RWPE1 (cell line): ENCODE results near the gene AQP12B.

Experiments used
- CTCF ChIA-PET: fragments of 350-600 bp; sonication (Branson Sonifier 250); formaldehyde crosslinking; extraction: SDS; loops from one replicate; lab custom pipeline; 2021; lab: Yijun Ruan, JAX
- POLR2A ChIA-PET: fragments of 400-600 bp; formaldehyde crosslinking; extraction: SDS; loops from one replicate; lab custom pipeline; 2020; ENCODE audit warnings: antibody characterized with exemption; ENCODE audit not compliant: low non-redundant PET; lab: Yijun Ruan, JAX
- DNase-seq: peaks from one replicate; pipeline ENCODE4 v3.0.0; 2012; ENCODE audit warnings: low spot score
- H3K27ac ChIP-seq: fragments of 450-650 bp; 2 replicates; pipeline ENCODE4 v1.5.1; 2017
- TF ChIP-seq, protein P1 (sequence below): fragments of 450-650 bp; conservative IDR thresholded peaks from 2 replicates; pipeline ENCODE4 v1.5.1; 2017; ENCODE audit warnings: low read depth, mild to moderate bottlenecking

The AQP12B gene

DNA sequence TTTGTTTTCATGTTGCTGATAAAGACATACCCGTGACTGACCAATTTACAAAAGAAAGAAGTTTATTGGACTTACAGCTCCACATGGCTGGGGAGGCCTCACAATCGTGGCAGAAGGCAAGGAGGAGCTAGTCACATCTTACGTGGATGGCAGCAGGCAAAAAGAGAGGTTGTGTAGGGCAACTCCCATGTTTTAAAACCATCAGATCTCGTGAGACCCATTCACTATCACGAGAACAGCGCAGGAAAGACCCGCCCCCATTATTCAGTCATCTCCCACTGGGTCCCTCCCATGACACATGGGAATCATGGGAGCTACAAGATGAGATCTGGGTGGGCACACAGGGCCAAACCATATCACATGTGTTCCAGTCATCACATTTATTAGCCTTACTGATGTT is 25.8 kb upstream of the AQP12B start:
- DNase-seq = no peak
- POLR2A ChIA-PET = no interaction called here
- TF ChIP-seq, protein P1, sequence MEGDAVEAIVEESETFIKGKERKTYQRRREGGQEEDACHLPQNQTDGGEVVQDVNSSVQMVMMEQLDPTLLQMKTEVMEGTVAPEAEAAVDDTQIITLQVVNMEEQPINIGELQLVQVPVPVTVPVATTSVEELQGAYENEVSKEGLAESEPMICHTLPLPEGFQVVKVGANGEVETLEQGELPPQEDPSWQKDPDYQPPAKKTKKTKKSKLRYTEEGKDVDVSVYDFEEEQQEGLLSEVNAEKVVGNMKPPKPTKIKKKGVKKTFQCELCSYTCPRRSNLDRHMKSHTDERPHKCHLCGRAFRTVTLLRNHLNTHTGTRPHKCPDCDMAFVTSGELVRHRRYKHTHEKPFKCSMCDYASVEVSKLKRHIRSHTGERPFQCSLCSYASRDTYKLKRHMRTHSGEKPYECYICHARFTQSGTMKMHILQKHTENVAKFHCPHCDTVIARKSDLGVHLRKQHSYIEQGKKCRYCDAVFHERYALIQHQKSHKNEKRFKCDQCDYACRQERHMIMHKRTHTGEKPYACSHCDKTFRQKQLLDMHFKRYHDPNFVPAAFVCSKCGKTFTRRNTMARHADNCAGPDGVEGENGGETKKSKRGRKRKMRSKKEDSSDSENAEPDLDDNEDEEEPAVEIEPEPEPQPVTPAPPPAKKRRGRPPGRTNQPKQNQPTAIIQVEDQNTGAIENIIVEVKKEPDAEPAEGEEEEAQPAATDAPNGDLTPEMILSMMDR = no peak
- H3K27ac ChIP-seq = no peak overlapping the region
- CTCF ChIA-PET = no interaction called here

DNA sequence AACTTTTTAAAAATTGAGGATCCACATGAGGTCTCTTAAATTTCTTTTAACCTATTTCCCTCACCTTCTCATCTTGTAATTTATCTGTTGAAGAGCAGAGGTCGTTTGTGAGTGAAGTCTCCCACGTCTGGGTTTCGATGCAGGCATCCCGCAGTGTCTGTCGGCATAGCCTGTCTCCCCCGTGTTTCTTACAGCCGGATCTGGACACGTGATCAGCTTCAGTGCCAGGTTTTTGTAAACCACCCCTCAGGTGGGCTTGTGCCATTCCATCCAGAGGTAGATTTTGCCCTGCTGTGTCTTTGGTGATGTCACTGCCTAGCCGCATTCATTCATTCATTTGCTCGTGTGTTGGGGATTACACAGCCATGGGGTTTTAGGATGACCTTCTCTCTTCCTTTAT is 25.1 kb upstream of the AQP12B start:
- POLR2A ChIA-PET = no interaction called here
- DNase-seq = no peak
- H3K27ac ChIP-seq = no peak overlapping the region
- TF ChIP-seq, protein P1 = no peak
- CTCF ChIA-PET = no interaction called here

DNA sequence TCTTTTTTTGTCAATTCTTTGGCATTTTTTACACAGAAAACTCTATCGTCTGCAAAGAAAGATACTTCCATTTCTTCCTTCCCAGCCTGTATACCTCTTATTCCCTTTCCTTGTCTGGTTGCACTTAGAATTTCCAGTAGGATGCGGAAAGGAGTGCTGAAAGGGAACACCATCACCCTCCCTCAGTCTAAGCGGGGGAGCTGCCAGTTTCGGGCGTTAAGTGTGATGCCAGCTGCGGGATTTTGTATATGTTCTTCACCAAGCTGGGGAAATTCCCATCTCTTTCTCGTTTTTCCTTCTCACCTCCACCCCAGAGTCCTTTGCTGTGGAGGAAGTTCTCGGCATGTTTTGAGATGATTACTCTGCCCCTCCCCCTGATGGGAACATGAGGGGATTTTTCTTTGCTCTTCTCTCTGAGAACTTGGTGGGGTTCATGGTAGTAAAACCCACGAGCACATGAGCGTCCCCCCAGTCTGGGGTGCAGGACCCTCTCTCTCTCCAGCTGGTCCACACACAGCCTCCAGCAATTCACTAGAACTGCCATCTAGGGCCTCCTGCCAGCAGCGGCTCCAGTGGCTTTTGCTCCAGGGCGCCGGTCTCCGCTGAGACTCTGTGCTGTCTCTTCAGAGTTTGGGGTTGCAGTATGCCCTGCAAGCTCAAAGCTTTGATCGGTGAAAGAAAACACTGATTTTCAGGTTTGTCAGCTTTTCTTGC is 24.5 kb upstream of the AQP12B start:
- TF ChIP-seq, protein P1 = no peak
- no peak for DNase-seq
- ChIA-PET POLR2A (no interaction called here), CTCF (interaction anchor here (0.7 kb wide), 1 partner anchor 45 kb away, joined by 3 read pairs; no protein-coding TSS in a partner anchor)
- H3K27ac ChIP-seq = no peak overlapping the region

DNA sequence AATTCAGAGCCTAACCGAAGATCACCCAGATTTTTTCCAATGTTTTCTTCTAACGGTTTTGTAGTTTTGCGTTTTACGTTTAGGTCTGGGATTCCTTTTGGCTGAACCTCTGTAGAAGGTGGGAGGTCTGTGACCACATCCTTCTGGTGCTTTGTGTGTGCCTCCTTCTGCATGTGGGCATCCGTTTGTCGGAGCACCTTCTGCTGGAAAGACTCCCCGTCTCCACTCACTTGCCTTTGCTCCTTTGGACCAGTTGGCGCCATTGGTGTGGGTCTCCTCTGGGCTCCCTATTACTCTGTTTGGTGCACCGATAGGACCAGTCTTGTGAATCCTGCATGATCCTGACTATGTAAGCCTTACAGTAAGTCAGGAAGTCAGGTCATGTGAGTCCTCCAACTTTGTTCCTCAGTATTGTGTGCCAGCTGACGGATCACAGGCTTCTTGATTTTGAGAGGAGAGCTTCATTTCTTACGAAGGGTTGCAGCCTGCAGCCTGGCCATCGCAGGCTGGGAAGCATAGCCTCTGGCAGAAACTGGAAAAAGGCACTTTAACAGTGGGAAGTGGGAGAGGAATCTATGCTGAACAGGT is 22.6 kb upstream of the AQP12B start:
- POLR2A ChIA-PET = no interaction called here
- CTCF ChIA-PET = no interaction called here
- DNase-seq = no peak
- TF ChIP-seq, protein P1 = no peak
- no peak overlapping the region for H3K27ac ChIP-seq

DNA sequence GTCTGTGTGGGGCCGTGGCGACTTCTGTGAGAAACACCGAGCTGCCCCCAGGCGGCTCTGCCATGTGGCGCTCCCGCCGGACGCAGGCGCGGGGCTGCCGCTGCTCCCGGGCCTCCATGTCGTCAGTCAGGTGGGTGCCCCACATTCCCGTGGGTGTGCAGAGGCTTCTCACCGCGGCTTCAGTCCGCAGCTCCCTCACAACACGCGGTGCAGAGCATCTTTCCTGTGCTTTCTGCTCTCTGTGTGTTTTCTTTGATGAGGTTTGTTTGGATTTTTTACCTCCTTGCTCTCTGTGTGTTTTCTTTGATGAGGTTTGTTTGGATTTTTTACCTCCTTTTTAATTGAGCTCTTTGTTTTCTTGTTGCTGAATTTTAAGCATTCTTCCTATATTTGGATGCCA is 22.0 kb upstream of the AQP12B start:
- H3K27ac ChIP-seq = no peak overlapping the region
- DNase-seq = no peak
- ChIA-PET POLR2A (no interaction called here), CTCF (interaction anchor here (0.6 kb wide), 1 partner anchor 566 kb away, joined by 4 read pairs; no protein-coding TSS in a partner anchor)
- TF ChIP-seq, protein P1 = no peak

DNA sequence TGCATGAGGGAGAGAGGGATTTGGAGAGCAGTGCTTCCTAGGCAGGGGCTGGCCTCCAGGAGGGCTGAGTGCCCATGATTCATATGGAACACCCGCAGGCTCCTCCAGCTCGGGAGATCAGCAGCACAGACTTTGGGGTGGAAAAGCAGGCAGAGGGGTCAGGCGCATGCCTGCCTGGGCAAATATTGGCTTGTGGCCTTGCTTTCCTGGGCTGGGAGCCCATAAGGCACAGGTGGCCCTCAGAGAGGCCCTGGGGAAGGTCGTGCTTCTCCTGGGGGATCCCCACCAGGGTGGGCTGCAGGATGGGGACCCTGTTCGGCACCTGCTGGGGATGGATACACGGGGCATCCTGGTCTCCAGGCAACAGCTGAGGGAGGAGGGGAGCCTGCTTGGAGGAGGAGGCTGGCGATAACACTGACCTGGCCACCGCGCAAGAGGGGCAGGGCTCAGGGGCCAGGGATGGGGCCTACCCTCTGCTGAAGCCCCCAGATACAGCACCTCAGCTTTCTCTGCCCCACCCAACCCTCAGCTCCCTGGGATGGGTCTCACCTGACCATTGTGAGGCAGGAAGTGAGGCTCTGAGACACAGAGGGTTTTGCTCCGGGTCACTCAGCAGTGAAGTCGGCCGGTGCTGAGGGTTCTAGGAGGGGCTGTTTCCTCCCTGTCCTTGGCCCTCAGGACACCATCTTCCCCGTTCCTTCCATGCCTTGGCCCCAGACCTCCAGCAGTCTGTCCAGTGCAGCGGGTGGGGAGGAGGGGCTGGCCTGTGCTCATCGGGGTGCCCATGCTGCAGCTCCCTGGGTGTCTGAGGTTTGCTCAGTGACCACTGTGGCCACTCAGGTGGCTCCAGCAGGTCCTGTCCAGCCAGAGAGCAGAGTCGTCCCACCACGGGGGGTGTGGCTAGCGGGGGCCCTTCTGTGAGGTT is 21.0 kb upstream of the AQP12B start:
- H3K27ac ChIP-seq = no peak overlapping the region
- TF ChIP-seq, protein P1 = no peak
- DNase-seq = no peak
- ChIA-PET POLR2A (no interaction called here), CTCF (interaction anchor here (0.6 to 0.7 kb wide), 3 partner anchors 17 to 344 kb away, joined by 3 to 4 read pairs (median 3); no protein-coding TSS in a partner anchor)
